Measurements from ENCODE around the gene OR1L8.

- TF ChIP-seq CTCF (IDR thresholded peaks at IDR 0.05), result no peak
- no peak for TF ChIP-seq POLR2A (IDR thresholded peaks at IDR 0.05)
These were observed 15.3 kb downstream of the OR1L8 start for GRCh38 chr9:122567901-122568300.
